Measurements from ENCODE around the gene GSTM3.

- TF ChIP-seq CTCF (IDR thresholded peaks at IDR 0.05) (no peak), POLR2A (IDR thresholded peaks at IDR 0.05) (no peak)
Measured at GRCh38 chr1:109713636-109714035, 27.2 kb downstream of the GSTM3 start.

All from sigmoid colon (tissue), 3 donors.